ENCODE measurements around the gene KIRREL3.

KIRREL3 gene

DNA sequence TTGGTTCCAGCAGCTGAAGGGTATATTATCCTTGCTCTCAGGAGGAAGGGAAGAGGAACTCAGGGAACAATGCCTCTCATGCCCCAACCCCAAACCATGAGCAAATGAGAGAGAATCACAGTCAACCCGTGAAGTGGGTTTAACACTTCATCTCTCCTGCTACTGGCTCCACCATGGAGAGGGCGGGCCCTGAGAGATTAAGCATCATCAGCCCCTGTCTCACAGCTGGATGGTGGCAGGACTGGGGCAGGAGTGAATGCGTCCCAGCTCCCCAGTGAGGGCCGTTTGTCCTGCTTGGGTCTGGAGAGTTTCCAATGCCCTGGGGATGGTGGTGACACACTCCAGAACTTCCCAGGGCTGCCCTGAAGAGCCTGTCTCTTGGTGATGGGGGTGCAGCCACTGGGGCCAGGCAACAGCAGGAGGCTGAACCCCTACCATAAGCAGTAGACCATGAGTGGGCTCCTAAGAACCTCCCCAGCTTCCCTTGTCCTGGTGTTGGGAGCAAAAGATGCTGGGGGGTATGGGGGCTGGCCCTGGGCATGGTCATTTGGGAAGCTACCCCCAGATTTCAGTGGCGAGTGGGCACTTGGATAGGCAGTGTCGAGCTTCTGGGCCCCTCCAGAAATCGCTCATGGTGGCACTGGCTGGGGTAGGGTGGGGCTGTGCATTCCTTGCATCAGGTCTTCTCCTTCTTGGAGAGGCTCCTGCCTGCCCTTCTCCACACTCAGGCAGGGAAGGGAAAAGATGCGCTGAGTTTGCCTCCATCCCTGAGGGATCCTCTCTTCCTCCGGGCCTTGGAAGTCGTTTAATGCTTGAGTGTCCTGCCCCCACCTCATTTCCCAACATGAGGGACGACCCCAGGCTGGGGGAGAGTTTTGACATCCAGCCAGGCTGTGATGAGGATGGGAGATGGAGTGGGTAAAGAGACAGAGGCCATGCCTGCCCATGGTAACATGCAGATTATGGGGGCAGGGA is 487.5 kb downstream of the KIRREL3 start:
- DNase-seq = no peak
- in situ Hi-C loops (cut with HindIII; ENCODE audit: low pct_ligation_motif_present, low pct_unique_long_range_greater_than_20kb, low sequenced_read_pairs) = no loop called here

DNA sequence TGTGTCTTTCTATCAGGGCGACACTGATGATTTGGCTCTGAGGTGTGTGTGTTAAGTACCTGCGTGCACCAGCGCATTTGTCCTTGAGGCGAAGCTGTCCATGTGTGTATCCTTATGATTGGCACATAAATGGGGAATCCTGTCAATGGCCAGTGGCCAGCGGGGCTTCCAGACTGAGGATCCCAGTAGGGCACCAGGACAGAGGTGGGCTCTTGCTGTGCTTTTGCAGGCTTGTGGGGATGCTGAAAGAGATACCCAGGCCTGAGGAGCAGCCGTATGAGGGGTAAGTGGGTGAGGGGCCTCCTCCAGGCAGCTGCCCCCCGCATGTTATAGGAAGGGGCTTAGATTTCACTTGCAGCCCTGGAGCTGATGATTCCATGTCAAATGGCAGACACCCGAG is 488.3 kb downstream of the KIRREL3 start:
- in situ Hi-C loops (cut with HindIII; ENCODE audit: low pct_ligation_motif_present, low pct_unique_long_range_greater_than_20kb, low sequenced_read_pairs) = no loop called here
- no peak for DNase-seq

DNA sequence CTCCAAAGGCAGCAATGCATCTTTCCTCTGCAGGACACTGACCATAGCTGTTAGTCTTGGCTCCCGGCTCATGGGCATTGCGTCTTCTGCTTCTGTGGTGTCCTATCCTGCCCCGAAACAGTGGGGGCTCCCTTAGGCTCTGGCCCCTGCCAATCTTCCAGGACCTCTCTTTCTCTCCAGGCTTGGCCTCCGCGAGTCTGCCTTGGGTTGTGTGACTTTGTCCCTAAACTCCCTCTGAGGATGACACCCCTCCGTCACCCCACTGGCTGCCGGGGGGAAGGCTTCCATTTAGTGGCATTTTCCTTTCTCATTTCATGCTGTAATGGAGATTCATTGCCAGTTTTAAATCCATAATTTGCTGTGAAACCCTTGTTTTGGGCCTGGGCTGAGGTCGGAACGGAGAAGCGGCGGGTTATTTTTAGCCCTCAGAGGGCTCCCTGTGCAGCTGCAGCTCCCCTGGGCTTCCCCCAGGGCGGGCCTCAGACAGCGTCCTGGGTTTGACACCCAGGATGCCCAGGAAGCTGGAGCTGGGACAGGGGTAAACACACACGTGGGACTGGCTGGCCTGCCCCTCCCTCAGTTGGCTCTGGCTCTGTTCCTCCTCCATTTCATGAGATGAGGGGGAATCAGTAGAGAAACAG is 489.0 kb downstream of the KIRREL3 start:
- in situ Hi-C loops (cut with HindIII; ENCODE audit: low pct_ligation_motif_present, low pct_unique_long_range_greater_than_20kb, low sequenced_read_pairs) = no loop called here

DNA sequence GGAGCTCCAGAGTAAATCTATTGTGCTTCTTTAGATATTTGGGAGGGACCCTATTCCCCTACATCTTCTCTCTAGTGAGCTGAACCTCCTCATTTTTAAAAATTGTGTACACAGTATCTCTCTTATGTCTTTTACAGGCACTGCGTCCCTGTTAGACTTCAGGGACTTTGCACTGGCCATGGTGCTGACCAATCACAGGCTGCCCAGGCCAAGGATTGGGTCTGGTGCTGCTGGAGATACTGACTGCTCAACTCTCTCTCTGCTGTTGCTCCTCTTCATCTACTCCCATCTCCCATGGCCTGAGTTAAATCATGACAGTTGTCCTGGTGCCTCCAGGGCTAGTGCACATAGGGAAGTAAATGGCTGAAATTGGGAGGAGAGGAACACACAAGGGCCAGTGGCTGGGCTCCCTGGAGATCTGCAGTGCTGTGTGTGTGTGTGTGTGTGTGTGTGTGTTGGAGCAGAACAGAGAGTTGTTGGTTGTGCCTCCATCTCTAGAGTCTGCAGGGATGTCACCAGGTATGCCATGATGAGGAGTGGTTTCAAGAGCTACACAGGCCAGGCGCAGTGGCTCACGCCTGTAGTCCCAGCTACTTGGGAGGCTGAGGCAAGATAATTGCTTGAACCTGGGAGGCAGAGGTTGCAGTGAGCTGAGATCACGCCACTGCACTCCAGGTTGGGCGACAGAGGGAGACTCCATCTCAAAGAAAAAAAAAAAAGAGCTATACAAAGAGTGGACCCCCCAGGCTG is 489.8 kb downstream of the KIRREL3 start:
- in situ Hi-C loops (cut with HindIII; ENCODE audit: low pct_ligation_motif_present, low pct_unique_long_range_greater_than_20kb, low sequenced_read_pairs) = no loop called here
- no peak for DNase-seq

More for the DNA sequence above, 489.0 kb downstream of the KIRREL3 start:
- no peak for DNase-seq

DNA sequence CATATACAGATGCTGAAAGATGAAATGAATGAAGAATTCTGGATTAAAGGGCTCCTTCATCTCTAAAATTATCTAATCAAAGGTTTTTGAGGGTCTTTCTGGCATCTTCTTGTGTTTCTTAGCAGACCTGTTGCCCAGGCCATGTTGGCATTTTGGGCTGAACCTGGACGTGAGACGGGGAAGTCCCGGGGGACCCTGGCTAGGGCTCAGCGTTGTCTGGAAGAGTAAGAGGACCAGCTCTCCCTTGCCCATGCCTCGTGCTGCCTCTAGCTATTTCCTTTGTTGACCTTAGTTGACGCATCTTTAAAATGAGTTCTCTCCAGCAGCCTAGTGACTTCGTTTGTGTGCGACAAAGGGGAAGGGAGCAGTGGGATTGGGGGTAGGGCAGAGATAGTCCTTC is 492.9 kb downstream of the KIRREL3 start:
- in situ Hi-C loops (cut with HindIII; ENCODE audit: low pct_ligation_motif_present, low pct_unique_long_range_greater_than_20kb, low sequenced_read_pairs) = no loop called here
- no peak for DNase-seq

DNA sequence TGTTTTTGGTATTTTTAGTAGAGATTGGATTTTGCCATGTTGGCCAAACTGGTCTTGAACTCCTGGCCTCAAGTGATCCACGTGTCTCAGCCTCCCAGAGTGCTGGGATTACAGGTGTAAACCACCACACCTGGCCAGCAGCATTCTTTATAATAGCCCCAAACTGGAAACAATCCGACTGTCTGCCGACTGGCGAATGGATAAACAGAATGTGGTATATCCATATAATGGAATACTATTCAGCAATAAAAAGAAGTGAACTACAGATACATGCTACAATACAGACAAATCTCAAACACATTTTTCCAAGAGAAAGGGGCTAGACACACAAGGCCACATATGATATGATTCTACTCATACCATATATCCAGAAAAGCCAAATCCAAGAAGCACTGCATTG is 493.8 kb downstream of the KIRREL3 start:
- in situ Hi-C loops (cut with HindIII; ENCODE audit: low pct_ligation_motif_present, low pct_unique_long_range_greater_than_20kb, low sequenced_read_pairs) = no loop called here
- no peak for DNase-seq

DNA sequence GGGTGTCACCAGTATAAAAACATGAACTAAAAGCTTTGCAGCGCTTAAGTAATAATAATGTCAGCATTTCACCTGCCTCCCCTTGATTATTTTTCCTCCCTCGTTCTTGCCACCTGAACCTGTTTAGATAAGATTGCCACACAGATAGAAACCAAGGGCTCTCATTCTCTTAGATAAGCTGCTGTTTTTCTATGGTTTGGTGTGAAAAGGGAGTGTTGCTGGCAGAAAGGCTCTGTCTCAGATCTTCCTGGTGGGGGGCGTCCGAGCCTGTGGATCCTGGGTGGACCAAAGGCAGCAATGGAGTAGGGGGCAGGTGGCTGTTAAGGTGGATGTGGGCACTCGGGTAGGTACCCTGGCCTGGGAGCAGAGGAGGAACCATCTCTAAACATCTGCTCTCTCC is 497.6 kb downstream of the KIRREL3 start:
- in situ Hi-C loops (cut with HindIII; ENCODE audit: low pct_ligation_motif_present, low pct_unique_long_range_greater_than_20kb, low sequenced_read_pairs) = no loop called here
- no peak for DNase-seq

DNA sequence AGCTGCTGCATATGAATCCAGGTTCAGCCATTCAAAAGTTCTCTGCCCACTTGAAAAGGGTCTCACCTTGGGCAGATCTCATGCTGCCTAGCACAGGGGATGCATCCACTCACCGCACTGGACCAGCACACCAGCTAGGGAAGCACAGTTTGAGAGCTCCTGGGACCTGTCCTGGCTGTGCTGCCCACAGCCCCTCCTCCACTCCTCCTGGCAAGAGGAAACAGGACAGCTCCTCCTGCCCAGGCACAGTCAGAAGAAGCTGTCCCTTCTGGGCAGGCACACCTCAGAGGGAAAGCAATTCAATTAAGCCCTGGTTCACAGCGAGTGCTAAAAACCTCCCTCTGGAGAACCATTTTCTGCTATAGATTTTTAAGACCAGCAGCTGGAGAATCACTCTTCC is 498.4 kb downstream of the KIRREL3 start:
- no peak for DNase-seq
- in situ Hi-C loops (cut with HindIII; ENCODE audit: low pct_ligation_motif_present, low pct_unique_long_range_greater_than_20kb, low sequenced_read_pairs) = no loop called here

DNA sequence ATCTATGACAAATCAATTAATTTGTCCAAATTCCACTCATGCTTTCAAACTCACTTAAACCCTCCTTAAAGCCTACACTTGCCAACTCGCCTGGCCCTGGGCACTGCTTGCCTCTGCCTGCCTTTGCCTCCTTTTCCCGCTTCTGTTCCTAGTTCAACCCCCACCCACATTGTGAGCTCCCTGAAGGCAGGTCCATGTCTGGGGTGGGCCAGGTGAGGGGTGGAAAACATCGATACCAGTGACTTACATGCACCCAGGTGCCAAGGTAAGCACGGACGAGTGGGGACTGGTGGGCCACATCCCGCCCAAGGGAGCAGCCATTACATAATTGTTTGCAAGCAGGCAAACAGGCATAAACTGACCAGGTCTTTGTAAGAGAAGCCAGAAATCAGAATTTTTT is 498.9 kb downstream of the KIRREL3 start:
- in situ Hi-C loops (cut with HindIII; ENCODE audit: low pct_ligation_motif_present, low pct_unique_long_range_greater_than_20kb, low sequenced_read_pairs) = no loop called here

DNA sequence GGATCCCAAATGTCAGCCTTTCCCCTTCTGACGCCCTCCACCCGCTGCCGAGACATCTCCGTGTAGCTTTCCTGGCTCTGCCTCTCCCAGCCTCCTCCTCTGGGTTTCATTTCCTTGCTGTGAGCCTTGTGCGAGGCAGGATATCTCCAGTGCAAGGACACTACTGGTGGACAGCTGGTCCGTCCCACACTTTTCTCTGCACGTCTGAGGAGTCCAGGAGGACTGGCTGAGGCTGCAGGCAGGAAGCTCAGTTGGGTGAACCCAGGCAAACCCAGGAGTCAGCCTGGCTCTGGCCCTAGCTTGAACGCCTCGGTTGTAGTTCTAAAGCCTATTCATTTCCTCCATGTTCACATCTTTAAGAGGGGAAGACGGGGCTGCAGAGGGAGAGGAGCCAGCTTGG is 499.6 kb downstream of the KIRREL3 start:
- in situ Hi-C loops (cut with HindIII; ENCODE audit: low pct_ligation_motif_present, low pct_unique_long_range_greater_than_20kb, low sequenced_read_pairs) = no loop called here
- DNase-seq = no peak

More for the DNA sequence above, 498.9 kb downstream of the KIRREL3 start:
- DNase-seq = no peak

DNA sequence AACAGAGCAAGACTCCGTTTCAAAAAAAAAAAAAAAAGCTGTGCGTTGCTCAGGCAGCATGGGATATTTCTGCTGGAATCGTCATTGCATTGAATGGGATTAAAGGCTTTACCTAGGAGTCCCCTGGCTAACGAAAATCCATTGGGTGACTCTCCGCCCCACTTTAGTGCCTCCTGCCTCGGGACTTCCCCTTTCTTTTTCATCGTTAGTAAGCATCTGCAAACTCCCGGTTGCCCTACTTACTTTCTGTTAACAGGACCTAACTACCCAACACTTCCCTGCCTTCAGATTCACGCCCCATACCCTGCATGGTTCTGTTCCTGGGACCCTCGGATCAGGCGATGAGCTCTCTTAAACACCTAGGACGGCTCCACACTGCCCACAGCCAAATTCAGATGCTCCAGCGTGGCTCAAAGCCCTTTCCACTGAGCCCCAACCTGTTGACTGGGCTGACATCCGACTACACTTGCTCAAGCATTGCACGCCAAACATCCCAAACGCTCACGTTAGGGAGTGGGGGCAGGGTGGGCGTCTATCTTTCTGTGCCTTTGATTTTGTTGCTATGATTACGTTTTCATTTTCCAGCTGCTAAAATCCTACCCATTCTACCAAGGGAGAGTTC is 501.3 kb downstream of the KIRREL3 start:
- in situ Hi-C loops (cut with HindIII; ENCODE audit: low pct_ligation_motif_present, low pct_unique_long_range_greater_than_20kb, low sequenced_read_pairs) = no loop called here
- no peak for DNase-seq

DNA sequence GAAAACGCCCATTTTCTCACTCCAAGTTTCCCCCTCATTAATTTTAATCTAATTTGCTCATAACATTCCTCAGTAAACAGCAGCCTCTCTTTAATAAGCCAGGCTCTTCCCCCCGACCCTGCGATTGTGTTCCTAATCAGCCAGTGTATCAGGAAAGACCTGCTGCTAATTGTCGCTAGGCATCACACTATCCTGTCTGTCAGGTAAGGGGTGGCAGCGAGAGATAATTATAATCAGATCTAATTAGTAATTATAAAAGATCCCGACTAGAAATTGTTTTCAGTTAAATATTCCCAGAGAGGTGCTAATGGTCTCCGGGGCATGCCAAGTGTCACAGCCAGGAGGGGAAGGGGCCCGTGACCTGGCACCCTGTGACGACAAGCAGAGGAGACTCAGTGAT is 502.3 kb downstream of the KIRREL3 start:
- in situ Hi-C loops (cut with HindIII; ENCODE audit: low pct_ligation_motif_present, low pct_unique_long_range_greater_than_20kb, low sequenced_read_pairs) = no loop called here
- DNase-seq = no peak

DNA sequence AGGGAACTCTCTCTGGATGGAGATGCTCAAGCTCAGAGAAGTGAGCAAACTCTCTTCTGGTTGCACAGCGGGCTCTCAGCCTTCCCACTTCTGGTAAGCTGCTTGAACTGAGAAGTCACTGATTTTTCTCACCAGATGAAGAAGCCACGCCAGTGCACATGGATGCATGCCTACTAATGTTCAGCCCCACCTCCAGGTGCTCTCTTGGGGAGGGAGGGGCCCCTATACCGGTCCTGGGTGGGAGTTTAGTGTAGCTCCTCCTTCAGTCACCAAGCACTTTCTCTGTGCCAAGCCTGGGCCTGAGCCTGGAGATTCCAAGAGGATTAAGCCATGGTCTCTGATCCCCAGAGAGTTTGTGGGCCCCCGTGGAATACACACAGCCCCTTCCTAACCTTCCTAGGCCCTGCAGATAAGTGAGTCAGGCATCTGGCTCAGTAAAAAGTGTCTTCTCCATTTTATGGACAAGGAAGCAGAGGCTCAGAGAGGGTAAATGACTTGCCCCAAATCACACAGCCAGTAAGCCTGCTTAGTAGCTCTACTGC is 502.9 kb downstream of the KIRREL3 start:
- DNase-seq = no peak
- in situ Hi-C loops (cut with HindIII; ENCODE audit: low pct_ligation_motif_present, low pct_unique_long_range_greater_than_20kb, low sequenced_read_pairs) = no loop called here

DNA sequence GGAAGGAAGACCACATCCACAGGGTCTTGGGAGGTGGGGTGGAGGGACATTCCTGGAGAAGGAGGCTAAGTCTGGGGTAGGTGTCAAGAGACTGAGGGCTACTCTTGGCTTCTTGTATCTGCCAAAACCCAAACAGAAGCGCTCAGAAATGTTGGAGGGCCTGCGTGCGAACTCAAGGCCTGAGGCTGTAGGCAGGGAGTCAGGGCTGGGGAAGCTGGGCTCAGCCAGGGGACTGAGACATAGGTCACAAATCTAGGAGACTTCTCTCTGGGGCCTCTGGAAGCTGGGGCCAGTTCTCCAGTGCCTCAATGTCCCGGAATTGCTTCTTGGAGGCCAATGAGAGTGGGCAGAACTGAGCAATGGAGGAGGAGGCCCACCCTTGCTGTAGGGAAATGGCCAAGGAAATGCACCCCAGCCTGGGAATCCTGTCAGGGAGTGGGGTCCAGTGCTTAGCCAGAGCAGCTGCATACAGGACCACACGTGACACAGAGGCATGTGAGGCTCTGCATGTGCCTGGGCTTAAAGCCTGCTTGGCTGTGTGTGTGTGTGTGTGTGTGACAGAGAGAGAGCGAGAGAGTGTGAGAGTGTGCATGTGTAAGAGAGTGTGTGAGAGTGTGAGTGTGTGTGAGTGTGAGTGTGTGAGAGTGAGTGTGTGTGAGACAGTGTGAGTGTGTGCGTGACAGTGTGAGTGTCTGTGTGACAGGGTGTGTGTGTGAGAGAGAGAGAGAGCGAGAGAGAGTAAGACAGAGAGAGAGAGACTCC is 503.8 kb downstream of the KIRREL3 start:
- in situ Hi-C loops (cut with HindIII; ENCODE audit: low pct_ligation_motif_present, low pct_unique_long_range_greater_than_20kb, low sequenced_read_pairs) = no loop called here
- no peak for DNase-seq

DNA sequence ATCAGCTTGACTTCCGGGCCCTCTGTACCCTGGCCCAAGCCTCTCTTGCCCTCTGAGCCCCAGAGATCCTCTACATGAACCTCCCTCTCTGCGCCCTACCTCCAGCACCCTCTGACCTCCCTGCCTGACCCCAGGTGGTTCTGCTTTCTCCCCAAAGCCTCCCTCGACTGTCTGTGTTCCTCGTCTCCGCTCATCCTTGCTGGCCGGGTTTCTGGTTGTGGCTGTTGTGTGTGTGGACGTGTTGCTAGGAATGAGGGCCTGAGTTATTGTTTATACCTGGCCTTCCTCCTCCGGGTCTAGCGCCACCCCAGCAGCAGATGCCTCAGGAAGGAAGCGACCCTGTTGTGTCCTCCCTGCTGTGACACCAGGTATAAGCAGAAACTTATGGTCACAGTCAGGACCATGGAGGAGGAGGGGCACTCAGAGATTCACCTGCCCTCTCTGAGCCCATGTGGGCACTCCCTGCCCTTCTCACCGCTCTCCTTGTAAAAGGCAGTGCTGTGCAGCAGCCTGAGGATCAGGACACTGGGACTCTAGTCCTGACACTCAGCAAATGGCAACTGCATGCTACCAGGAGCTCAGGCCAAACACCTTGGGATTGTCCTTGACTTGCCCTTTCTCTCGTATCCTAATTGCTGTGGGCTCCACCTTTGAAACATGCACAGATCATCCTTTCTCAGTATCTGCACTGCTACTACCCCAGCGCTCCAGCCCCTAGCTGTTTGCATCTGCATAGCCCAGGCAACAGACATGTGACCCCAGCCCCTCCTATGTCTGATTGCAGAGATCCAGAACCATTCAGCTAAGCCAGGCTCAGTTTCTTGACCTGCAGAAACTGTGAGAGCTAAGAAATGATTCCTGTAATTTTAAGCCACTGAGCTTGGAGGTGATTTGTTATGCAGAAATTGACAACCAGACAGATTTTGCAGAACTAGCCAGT is 505.0 kb downstream of the KIRREL3 start:
- no peak for DNase-seq
- in situ Hi-C loops (cut with HindIII; ENCODE audit: low pct_ligation_motif_present, low pct_unique_long_range_greater_than_20kb, low sequenced_read_pairs) = no loop called here

DNA sequence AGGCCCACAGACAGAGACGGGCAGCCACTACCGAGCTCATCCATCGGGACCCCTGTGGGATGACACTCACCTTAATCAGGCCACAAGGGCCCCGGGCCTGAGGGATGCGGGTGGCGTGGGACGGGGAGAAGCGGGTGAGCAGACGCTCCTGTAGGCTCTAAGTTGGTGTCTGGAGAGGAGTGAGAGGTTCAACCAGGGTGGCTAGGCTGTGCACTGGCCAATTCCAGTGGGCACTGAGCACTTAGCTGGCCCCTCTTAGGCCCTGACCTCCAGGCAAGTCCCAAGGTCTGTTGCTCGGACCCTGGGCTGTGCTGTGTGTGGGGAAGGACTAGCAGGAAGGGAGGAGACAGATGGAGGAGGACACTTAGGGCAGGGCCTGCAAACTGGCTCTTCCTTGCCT is 505.7 kb downstream of the KIRREL3 start:
- in situ Hi-C loops (cut with HindIII; ENCODE audit: low pct_ligation_motif_present, low pct_unique_long_range_greater_than_20kb, low sequenced_read_pairs) = no loop called here
- no peak for DNase-seq
